ENCODE results near the gene PPP2R1B.

- TF ChIP-seq CTCF (IDR thresholded peaks at IDR 0.05; ENCODE audit: borderline replicate concordance, extremely low read depth, low read length, poor library complexity, severe bottlenecking) = no peak
- no peak for TF ChIP-seq EZH2 (IDR thresholded peaks at IDR 0.05; ENCODE audit: borderline replicate concordance, low read depth, low read length, severe bottlenecking)
These were observed 74.4 kb downstream of the PPP2R1B start for GRCh38 chr11:111691741-111692140.

Measured in DND-41 (cell line).